Bronchial epithelial cell (primary cell): ENCODE measurements around the gene COX5B. TPM values are rescaled to one million over a fixed set of nuclear protein-coding genes. Genes with fewer than 3 reads are reported as not detected.
"Not testable (repeated sequence)": the region's sequence is repeated elsewhere in the genome, so short reads cannot be mapped to it uniquely, and the experiment has no call there.

Experiments
- DNase-seq: peaks from one replicate; pipeline ENCODE4 v3.0.0-alpha.2; 2010; ENCODE audit warnings: low read depth
- FAIRE-seq: peaks from 2 replicates; lab custom pipeline; 2011; peaks lifted over from hg19 to GRCh38; lab: Jason Lieb, UNC
- H3K27me3 ChIP-seq: 2 replicates; pipeline ENCODE4 v1.5.1; 2011; ENCODE audit warnings: low read length; ENCODE audit not compliant: control insufficient read depth, insufficient read depth
- H3K36me3 ChIP-seq: 2 replicates; pipeline ENCODE4 v1.5.1; 2011; ENCODE audit warnings: low read length; ENCODE audit not compliant: control insufficient read depth, insufficient read depth
- H3K4me3 ChIP-seq: 2 replicates; pipeline ENCODE4 v1.5.1; 2011; ENCODE audit warnings: mild to moderate bottlenecking, low read depth, low read length, control low read depth
- CTCF ChIP-seq: IDR thresholded peaks from 2 replicates; pipeline ENCODE4 v1.5.1; 2011; ENCODE audit warnings: mild to moderate bottlenecking, moderate library complexity, low read length, control low read depth, inconsistent platforms; ENCODE audit not compliant: insufficient read depth, severe bottlenecking
- total RNA-seq: library from RNA; depleted of rRNA; stranded (reverse); fragments of >200 nt; gene quantifications from 2 replicates; pipeline ENCODE4 v1.2.1, GENCODE V29; 2014

The COX5B gene
- total RNA-seq, 1 donor from 2014 or later, result 416 TPM

GRCh38 chr2:97622976-97623375 lies 22.9 kb upstream of the COX5B start:
- not testable (repeated sequence) for DNase-seq, FAIRE-seq, H3K36me3 ChIP-seq, H3K4me3 ChIP-seq, H3K27me3 ChIP-seq

DNA sequence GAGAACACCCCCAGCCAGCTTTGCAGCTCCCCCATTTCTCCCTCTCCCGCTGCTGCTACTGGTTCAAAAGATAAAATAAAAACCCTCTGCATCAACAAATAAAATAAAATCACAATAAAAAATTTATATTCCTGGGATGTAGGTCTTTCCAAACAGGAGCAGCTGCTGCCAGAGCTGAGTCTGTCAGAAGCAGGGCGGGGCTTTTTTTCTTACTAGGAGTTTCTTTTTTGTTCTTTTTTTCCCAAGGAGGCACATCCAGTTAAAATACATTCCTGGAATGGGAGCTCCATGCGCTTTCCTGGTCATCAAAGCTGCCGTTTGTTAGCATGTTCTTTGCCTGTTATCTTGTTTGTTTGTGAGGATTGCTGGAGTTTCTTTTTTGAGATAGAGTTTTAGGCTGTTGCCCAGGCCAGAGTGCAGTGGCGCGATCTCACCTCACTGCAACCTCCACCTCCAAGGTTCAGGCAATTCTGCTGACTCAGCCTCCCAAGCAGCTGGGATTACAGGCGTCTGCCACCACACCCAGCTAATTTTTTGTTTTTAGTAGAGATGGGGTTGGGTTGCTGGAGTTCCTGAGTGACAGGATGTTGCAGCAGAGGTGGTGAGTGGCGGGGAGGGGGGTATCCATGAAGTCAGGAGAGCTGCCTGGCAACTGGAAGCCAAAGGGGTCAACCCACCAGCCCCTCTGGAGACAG lies 20.4 kb upstream of the COX5B start:
- DNase-seq, FAIRE-seq, H3K36me3 ChIP-seq, H3K4me3 ChIP-seq, H3K27me3 ChIP-seq: not testable (repeated sequence)

- H3K27me3 ChIP-seq, FAIRE-seq, H3K36me3 ChIP-seq, H3K4me3 ChIP-seq: not testable (repeated sequence)
- DNase-seq, result peak; percentile 8
Measured at GRCh38 chr2:97626049-97626430, 19.8 kb upstream of the COX5B start.

DNA sequence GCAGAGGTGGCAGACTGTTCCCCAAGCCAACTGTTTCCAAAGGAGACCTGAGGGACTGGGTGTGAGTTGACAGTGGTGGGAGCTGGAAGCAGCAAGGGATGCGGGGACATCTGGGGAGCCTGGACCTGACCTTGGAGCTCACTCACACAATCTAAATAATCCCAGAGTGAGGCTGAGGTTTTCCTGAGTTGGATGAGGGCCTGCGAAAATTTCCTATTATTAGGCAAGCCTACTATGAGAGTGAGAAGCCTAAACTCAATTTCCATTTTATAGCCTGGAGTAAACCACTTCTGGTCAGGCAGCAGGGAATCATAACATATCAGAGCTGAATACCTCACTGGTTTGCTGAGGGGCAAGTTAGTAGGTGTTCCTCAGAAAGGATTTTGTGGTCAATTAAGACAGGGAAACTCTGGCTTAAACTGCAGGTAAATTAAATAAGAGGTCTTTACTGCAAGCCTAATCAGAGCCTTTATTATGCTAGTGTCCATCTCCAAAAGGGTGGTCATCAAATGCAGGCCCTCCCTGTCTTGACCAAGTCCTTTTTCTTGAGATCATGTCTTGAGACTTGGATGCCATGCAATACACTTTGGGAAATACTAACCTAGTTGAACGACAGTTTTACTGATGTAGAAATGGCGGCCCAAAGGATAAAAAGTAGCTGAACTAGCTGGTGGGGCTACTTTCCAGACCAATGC lies 1.7 kb upstream of the COX5B start:
- no peak for TF ChIP-seq CTCF

GRCh38 chr2:97645112-97645694 lies 659 bp upstream of the COX5B start:
- Histone ChIP-seq H3K4me3 (peak overlapping the region; percentile 96), H3K36me3 (peaks cover 9% of the 10 kb centered on the region), H3K27me3 (no peaks in the 10 kb centered on the region)
- peak; percentile 8 for DNase-seq
- no peak for TF ChIP-seq CTCF
- FAIRE-seq, result no peak

More for the DNA sequence above, 1.7 kb upstream of the COX5B start:
- FAIRE-seq (no peak), DNase-seq (no peak)
- Histone ChIP-seq H3K27me3 (no peaks in the 10 kb centered on the region), H3K4me3 (no peak overlapping the region), H3K36me3 (peaks cover 9% of the 10 kb centered on the region)

GRCh38 chr2:97646977-97647376 lies 1.1 kb downstream of the COX5B start:
- Histone ChIP-seq H3K36me3 (peaks cover 9% of the 10 kb centered on the region), H3K27me3 (no peaks in the 10 kb centered on the region), H3K4me3 (peak overlapping the region; percentile 96)
- no peak for DNase-seq
- no peak for TF ChIP-seq CTCF
- FAIRE-seq, result no peak

DNA sequence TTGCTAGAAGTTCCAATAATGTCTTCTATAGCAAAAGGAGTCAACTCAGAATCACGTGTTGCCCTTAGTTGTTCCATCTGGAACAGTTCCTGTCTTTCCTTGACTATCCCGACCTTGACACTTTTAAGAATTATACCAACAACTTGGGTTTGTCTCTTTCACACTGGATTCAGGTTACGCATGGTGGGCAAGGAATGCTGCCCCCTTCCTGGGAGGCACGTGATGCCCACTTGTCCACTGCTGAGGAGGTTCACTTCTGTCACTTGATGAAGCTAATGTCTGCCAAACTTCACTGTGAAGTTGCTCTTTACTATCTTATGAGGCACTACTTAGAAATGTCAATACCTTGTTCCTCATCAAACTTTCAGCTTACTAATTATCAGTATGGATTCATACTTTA lies 5.3 kb downstream of the COX5B start:
- FAIRE-seq, result no peak
- TF ChIP-seq CTCF, result no peak

More for the DNA sequence above, 5.3 kb downstream of the COX5B start:
- no peaks in the 10 kb centered on the region for H3K27me3 ChIP-seq
- H3K4me3 ChIP-seq, result no peak overlapping the region
- H3K36me3 ChIP-seq, result peaks cover 9% of the 10 kb centered on the region
- DNase-seq, result no peak
